ENCODE results near the gene DOK6.

Gene DOK6

DNA sequence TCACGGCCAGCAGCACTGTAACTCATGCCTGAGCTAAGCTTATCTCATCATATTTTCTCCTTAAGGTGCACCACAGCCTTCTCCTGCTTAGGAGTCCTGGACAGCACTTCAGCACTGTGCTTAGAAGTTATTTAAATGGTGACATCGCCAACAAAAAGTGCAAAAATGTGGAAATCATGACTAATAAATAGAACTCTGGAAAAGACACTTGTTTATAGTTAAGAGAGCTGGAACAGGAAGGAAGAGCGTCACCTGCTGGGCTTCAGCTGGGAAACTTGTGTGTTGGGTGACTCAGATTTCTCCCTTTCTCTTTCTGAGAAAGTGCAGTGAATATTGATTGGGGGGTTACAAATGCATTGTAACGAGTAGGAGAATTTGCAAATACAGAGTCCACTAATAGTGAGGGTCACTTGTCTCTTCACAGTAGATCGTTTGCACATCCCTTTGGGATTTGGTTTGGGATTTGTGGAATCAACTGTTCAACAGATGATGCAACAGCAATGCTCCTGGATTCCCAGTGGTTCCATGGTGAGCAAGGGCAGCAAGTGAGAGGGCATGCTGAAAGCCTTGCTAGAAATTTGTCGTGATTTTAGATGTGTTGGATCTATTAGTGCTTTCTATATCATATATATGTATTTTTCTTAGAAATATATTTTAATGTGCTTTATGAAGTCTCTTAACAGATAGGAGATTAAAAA lies 84.2 kb downstream of the DOK6 start:
- no peak overlapping the region for H3K27ac ChIP-seq
- no peak overlapping the region for H3K4me3 ChIP-seq (ENCODE audit: low read depth, low read length)
- in situ Hi-C loops (cut with HindIII; ENCODE audit: low pct_ligation_motif_present, low sequenced_read_pairs) = no loop called here
- H3K36me3 ChIP-seq (replicated peaks) = no peaks in the 10 kb centered on the region
- TF ChIP-seq, protein P1, sequence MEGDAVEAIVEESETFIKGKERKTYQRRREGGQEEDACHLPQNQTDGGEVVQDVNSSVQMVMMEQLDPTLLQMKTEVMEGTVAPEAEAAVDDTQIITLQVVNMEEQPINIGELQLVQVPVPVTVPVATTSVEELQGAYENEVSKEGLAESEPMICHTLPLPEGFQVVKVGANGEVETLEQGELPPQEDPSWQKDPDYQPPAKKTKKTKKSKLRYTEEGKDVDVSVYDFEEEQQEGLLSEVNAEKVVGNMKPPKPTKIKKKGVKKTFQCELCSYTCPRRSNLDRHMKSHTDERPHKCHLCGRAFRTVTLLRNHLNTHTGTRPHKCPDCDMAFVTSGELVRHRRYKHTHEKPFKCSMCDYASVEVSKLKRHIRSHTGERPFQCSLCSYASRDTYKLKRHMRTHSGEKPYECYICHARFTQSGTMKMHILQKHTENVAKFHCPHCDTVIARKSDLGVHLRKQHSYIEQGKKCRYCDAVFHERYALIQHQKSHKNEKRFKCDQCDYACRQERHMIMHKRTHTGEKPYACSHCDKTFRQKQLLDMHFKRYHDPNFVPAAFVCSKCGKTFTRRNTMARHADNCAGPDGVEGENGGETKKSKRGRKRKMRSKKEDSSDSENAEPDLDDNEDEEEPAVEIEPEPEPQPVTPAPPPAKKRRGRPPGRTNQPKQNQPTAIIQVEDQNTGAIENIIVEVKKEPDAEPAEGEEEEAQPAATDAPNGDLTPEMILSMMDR (IDR thresholded peaks at IDR 0.05; ENCODE audit: low read depth, low read length, missing control alignments) = no peak
- no peaks in the 10 kb centered on the region for H3K27me3 ChIP-seq (replicated peaks)
- peak; percentile 25 for DNase-seq

- Histone ChIP-seq H3K36me3 (replicated peaks) (no peaks in the 10 kb centered on the region), H3K27me3 (replicated peaks) (no peaks in the 10 kb centered on the region), H3K27ac (no peak overlapping the region), H3K4me3 (ENCODE audit: low read depth, low read length) (no peak overlapping the region)
- DNase-seq = no peak
- TF ChIP-seq, protein P1 (IDR thresholded peaks at IDR 0.05; ENCODE audit: low read depth, low read length, missing control alignments) = no peak
- in situ Hi-C loops (cut with HindIII; ENCODE audit: low pct_ligation_motif_present, low sequenced_read_pairs) = no loop called here
These were observed 87.1 kb downstream of the DOK6 start for GRCh38 chr18:69487488-69488394.

DNA sequence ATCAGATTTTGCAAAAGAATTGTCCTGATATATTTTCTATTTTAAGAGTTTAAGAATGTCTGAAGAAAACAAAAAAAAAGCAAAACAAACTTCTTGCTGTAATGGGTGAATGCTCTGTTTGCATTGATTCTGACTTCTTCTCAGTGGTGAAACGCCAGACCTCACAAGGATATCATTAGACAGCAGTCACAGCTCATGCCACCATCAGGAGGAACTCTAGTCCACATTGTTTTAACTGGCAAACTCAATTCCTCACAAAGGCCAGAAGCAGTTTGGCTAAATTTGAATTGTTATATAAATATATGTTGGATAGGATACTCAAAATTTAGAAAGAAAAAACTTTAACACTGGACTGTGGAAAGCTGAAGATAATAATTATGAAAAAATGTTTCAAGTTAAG lies 89.4 kb downstream of the DOK6 start:
- no peak overlapping the region for H3K4me3 ChIP-seq (ENCODE audit: low read depth, low read length)
- no peaks in the 10 kb centered on the region for H3K36me3 ChIP-seq (replicated peaks)
- TF ChIP-seq, protein P1 (IDR thresholded peaks at IDR 0.05; ENCODE audit: low read depth, low read length, missing control alignments) = no peak
- no peak for DNase-seq
- no peaks in the 10 kb centered on the region for H3K27me3 ChIP-seq (replicated peaks)
- H3K27ac ChIP-seq = no peak overlapping the region
- in situ Hi-C loops (cut with HindIII; ENCODE audit: low pct_ligation_motif_present, low sequenced_read_pairs) = no loop called here

DNA sequence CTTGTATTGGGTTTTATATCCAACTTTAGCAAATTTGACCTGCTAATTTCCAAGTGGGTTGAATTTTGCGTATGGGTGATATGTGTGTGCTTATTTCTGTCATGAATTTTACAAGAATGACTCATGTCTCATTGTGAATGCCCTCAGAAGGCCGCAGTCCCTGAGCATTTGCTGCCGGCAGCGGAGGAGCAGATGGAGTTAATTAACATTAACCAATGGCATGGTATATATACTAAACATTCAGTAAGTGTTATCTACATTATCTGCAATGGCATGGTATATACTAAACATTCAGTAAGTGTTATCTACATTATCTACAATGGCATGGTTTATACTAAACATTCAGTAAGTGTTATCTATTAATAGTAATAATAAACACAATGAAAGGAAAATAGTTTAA lies 90.1 kb downstream of the DOK6 start:
- in situ Hi-C loops (cut with HindIII; ENCODE audit: low pct_ligation_motif_present, low sequenced_read_pairs) = no loop called here
- no peaks in the 10 kb centered on the region for H3K36me3 ChIP-seq (replicated peaks)
- TF ChIP-seq, protein P1 (IDR thresholded peaks at IDR 0.05; ENCODE audit: low read depth, low read length, missing control alignments) = no peak
- H3K4me3 ChIP-seq (ENCODE audit: low read depth, low read length) = no peak overlapping the region
- DNase-seq = peak; percentile 76
- H3K27ac ChIP-seq = no peak overlapping the region
- H3K27me3 ChIP-seq (replicated peaks) = no peaks in the 10 kb centered on the region

- Histone ChIP-seq H3K27ac (no peak overlapping the region), H3K27me3 (replicated peaks) (no peaks in the 10 kb centered on the region), H3K4me3 (ENCODE audit: low read depth, low read length) (no peak overlapping the region), H3K36me3 (replicated peaks) (no peaks in the 10 kb centered on the region)
- in situ Hi-C loops (cut with HindIII; ENCODE audit: low pct_ligation_motif_present, low sequenced_read_pairs) = no loop called here
- TF ChIP-seq, protein P1 (IDR thresholded peaks at IDR 0.05; ENCODE audit: low read depth, low read length, missing control alignments) = no peak
- DNase-seq = no peak
These were observed 90.9 kb downstream of the DOK6 start for GRCh38 chr18:69491576-69491975.

Data from brain microvascular endothelial cell (primary cell).